NCI-H1105 (cell line): Measurements from ENCODE around the gene CCSER1.

Source experiments
- DNase-seq: peaks from one replicate; lab custom pipeline; 2025; lab: John Stamatoyannopoulos, UW

Gene CCSER1

DNA sequence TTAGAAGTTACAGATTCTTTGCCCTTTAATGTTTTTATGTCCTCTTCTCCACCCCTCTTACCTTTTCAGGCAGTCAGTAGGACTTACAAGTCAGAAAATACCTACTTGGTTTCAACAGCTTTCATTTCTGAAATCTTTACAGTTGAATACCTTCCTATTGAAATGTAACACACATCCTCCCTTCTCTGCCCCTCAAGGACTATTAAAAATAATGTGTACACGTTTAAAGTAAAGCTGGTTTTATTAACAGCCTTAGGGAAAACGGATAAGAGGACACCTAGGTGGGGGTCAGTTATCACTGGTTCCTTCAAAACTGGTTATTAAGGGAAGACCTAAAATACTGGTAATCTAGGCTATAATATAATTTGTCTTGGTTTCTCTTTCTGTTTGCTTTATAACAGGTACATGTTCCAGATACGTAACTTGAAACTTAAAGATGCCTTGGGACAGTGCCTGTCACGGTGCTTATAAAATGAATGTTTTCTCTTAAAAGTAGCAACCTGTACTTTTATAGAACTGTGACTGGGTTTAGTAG lies 1.8 kb downstream of the CCSER1 start:
- DNase-seq = no peak

DNA sequence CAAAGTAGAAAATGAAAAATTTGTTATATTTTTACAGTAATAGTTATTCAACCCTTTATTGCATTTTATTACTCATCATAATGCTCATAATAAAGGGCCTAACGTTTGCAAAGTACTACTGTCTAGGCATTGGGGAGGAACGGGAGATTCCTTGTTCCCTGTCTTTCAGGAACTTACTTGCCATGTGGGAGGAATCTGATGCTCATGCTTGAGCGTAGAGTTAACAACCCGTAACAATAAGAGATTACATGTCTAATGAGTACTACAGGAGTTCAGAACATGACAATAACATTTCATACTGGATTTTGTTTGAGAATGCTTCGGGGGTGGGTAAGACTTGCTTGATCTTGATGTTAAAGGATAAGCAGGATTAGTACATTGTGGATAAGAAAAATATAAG lies 2.9 kb downstream of the CCSER1 start:
- DNase-seq = no peak

DNA sequence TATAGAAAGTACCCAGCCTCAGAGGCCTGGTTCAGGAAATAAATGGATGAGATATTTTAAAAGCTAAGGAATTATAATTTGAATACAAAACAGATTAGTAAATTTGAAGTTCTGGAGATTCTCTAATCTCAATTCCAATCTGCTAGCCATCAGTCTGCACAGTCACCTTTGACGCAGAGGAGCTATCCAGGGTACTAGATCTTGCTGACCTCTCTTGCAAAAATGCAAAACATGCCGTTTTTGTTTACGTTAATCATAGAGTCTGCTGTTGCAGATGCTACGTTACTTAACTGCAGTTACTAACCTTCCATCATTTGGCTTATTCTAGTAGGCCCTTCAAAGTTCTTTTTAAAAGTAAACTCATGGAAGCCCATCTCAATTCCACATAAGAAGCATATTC lies 10.4 kb downstream of the CCSER1 start:
- no peak for DNase-seq

DNA sequence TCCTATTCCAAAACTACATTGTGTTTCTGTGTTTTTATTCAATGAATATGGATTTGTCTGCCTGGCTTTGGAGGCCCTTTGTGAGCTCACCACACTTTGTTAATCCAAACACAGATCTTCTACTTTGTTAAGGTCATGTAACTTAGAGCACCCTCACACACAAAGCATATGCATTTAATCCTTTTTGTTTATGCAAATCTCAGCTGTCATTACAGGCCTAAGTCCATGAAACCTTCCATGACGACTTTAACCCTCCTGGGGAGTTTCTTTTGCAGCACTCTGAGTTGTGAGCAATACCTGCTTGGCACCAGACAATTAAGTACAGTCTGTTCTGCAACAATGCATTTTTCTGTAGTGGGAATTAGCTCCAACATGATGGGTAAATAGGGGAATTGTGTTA lies 14.9 kb downstream of the CCSER1 start:
- DNase-seq = no peak

DNA sequence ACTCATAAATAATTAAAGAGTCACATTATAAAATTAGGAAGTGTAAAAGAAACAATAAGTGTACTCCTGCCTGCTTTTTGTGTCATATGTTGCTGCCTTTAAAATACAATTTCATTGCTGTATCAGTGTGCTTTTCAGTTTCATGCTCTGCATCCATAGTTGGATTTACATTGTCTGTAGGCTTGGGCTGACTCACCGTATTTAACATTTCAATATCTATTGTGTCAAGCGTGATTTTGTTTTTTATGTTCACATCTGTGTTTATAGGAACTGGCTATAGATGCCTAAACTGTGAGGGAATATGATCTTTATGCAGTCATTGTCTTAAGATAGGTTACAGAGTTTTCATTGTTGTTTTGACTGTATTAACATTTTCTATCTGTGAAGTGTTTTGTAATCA lies 18.1 kb downstream of the CCSER1 start:
- no peak for DNase-seq

DNA sequence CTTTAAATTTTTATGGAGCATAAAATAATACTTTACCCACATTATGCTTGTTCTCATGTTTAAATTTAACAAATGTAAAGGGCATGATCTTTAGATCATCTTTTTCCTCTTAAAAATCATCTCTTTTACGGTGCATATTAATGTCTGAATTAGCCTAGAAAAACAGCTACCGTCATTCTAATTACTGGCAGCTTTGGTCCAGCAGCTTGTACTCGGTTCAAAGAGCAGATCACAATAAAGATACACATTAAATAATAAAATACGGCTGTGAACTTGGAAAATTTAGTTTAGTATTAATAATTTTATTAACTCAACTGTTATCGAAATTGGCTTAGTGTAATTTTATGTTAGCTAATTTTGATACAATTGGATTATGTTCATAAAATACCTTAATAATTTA lies 19.1 kb downstream of the CCSER1 start:
- DNase-seq = no peak

DNA sequence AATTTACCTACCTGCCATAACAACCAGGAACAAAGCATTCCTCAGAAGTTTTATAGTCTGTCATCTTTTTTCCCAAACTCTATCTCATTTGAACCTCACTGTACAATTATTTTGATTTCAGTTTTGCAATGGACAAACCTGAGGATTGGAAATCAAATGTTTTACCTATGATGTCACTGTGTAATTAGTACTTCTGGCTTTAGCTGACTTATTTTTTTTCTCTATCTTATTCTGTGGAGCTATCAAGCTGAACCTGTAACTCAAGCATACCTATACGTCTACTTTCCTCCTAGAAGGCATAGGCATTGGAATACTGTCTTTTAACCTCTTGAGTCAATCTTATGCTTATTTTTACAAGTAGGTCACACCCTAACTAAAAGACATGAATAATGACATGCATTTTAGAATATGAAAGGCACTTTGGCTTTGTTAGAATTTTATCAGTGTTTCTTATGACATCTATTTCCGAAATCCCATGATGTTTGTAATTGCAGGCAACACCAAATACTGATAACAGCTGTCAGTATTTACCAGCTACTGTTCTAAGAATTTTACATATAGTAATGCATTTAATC lies 21.5 kb downstream of the CCSER1 start:
- DNase-seq = no peak

DNA sequence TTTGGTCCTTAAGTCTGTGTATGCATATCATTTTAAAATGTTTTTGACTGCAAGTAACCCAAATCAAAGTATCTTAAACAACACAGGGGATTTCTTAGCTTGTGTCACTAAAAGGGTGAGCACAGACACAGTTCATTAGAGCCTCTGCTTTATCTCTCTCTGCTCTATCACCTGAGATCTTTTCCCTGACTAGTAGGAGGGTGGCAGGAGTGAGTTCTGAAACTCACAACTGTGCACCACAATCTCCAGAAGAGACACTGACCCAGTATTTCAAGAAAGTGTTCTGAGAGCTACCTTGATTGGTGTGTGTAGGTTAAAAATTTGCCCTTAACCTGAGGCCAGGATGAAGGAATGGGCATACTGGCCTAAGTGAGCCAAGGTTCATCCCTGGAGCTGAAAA lies 24.8 kb downstream of the CCSER1 start:
- DNase-seq = no peak

DNA sequence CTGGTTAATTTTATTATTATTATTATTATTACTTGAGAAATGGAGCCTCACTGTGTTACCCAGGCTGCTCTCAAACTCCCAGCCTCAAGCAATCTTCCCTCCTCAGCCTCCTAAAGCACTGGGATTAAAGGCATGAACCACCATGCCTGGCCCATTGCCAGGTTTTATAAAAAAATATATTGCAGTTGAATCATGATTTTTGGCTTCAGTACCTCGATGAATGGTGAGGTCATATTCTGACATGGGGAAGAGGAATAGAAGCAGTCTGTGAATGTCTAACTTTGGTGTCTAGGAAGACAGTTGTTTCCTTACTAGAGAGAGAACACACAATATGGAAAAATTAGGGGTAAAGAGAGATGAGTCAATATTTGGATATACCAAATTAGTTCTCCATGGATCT lies 32.0 kb downstream of the CCSER1 start:
- no peak for DNase-seq

DNA sequence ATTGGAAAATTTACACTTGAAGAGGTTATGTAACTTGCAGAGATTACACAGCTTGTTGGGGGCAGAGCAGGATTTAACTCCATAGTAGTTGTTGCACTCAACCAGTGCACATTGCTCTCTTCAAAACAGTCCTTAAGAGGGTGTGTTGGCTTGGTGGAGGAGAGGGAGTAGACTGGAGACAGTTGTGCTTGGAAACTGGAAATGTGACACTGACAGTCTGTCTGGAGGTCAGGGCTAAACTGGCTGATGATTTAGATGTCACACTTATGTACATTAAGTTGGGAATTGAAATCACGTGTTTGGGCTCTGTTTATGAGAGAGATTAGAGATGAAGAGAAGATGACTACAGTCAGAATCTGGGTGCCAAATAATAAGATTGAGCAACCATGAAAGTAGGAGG lies 32.9 kb downstream of the CCSER1 start:
- no peak for DNase-seq

DNA sequence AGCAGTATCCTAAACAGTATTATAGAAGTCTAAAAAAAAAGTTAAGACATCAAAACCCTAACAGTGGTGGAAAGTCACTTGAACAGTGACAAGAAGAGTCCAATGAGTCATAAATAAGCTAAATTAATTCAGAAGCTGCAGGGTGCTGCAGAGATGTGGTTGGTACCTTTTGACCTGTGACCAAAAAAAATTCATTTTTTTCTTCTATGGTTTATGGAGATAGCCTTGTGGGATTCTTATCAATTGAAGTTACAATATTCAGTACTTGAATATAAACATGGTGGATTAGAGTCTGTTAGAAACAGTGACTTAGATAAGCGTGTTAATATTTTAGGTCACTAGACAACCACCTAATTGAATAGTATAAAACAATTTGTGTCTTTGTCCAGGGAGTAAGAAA lies 35.4 kb downstream of the CCSER1 start:
- no peak for DNase-seq

DNA sequence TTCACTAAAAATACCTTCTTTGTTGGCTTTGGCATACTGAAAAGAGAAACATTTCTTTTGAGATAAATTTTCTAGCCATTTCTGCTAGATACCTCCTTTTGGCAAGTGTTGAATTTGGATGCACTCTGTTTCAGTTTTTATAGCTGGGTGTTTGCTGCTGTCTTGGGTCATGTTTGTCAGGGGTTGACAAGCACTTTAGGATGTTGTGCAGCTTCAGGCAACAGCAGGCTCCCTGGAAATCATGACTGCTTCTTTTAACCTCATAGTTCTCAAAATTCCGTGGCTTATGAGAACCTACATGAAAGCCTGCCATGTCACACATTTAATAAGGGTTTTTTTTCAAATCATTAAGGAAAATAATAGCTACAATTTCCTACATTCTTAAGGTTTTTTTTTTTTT lies 36.7 kb downstream of the CCSER1 start:
- no peak for DNase-seq

DNA sequence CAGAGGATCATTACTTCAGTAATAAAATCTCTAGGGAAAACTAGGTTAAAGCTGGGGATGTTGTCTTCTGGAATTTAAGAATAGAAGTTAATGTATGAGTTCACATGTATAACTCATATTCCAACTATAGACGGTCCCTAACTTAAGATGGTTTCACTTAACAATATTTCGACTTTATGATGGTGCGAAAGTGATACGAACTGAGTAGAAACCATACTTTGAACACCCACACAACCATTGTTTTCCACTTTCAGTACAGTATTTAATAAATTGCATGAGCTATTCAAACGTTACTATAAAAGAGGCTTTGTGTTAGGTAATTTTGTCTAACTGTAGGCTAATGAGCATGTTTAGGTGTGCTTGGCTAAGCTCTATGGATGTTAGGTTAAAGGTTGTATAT lies 38.7 kb downstream of the CCSER1 start:
- DNase-seq = no peak

DNA sequence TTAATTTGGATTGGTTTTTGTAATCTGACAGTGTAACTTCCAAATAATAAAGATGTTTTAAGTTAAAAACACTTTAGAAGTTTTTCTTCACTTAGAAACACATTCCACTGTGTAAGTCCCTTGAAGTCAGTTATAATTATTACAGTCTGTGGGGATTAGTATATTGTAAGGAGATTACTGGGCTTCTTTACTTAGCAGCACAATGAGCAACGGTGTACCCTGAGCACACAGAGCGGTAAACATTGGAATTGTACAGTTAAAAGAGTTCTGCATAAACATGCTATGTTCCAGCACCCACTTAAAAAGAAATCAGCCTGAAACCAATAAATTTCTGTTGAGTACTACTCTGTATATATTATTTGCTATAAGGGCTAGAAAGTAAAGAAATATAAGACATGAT lies 44.3 kb downstream of the CCSER1 start:
- DNase-seq = no peak

DNA sequence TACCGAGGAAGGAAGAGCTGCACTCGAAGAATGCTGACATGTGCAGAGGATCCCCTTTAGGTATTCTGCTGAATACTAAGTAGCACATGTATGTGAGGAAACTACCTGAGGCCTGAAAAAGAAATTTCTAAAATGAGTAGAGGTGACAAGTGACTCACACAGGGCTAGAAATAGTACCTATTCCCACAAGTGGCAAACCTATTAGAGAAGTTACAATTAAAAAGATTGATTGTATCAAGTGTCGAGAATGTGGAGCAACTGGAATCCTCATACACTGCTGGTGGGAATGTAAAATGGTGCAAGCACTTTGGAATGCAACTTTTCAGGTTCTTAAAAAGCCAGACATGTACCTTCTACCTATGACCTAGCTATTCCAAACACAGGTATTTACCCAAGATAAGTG lies 47.4 kb downstream of the CCSER1 start:
- no peak for DNase-seq

DNA sequence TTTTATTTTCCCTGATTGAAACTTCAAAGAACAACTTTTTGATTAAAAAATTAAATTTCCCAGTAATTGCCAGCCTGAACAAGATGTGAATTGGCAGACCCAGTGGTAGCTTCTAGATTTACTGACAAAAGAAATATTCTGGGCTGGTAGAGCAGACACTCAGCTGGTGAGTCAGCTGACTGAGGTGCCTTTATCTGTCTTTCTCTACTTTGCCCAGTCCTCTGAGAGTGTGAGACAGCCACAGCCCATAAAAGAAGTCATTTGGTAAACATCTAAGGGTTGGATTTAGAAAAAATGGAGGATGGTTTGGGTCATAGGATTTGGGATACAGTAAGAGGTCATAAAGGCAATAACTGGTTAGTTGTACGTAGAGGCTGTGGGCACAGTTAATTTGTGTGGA lies 54.5 kb downstream of the CCSER1 start:
- no peak for DNase-seq

DNA sequence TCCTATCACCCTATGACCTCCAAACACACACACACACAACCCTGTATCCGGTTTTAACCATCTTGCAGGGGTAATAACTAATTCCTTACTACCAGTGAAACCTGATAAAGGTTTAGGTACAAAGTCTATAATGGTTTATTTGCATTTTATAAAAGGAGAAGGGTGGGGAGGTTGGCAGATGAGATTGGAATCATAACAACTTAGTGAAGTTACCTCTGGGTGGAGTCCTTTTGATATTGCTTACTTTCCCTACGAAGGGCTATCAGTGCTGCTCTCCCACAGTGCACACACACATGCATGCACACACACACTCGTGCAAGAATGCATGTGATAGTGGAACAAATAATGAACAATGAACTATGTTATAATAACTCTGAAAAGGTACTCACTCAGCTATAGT lies 56.1 kb downstream of the CCSER1 start:
- DNase-seq = no peak

DNA sequence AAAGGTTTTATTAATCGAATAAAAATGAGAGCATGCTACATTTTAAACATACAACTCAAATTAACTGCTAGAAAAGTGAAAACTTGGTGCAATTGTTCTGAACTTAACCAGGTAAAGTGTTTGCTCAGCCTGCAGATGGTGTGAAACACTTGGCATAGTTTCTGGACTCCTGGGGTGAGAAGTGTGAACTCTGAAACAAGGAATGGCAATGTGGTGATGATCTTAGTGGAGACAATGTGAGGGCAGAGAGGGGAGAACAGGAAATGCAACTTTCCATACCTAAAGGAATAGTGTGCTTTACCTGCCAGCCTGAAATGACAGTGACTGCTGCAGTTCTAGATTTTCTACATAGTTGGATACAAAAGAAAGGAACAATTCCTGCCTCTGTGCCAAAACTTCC lies 57.4 kb downstream of the CCSER1 start:
- no peak for DNase-seq

DNA sequence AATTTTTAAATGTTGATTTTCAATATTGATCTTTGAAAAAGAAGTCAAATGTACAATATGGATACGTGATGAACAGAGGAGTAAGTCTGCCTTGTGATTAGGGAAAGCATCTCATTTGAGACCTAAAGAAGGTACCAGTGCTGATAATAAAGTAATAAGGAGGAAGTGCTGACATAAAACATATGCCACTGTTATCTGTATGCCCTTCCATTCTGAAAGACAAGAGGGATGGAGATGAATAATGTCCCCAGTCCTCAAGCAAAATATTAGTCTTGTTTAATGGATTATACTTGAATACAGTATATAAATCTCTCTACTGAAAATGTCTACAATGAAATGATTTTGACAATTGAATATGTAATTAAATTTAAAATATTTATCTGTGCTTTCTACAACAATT lies 58.2 kb downstream of the CCSER1 start:
- no peak for DNase-seq

DNA sequence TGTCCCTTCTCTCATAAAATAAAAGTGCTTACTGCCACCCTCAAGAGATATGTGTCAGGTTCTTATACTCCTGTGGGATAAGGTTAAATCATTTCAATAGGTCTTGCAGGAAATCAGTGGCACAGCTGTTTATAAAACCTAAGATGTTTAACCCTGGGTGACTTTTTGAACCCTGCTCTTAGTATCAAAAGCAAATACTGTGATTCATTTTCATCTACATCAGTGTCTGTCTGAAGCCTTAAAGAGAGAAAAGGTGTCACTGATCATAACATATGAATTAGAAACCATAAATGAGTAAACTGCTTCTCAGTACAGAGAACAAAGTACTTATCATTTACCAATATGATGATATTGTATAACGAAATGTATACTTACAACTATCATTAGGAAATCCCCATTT lies 59.0 kb downstream of the CCSER1 start:
- no peak for DNase-seq

DNA sequence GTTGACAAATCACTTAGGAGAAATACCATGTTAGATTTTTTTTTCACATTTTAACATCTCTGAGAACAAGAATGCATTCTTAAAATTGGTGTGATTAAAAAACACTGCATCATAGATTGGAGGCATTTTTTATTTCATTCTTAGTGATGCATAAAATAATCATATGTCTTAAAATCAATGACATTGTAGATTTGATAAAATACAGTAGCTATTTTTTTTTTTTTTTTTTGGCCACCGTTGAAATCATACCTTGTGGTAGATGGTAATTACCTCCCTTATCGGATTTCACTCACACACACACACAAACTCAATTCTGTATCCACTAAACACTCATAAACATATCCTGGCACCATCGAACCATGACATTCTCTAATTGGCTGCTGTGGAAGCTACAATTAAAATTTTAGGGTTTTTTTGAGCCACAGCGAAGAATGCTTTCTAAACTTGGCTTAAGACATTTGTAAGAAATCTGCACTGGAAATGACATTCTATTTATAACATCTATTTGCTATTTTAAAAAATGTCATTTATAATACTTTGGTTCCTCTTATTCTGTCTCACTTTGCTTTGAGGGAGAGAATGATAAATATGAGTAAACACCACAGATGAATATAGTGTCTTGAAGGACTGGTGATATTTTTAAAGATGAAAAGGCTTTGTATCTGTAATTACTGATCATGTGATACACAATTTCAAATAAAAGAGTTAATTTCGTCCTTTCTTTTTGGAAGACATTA lies 60.1 kb downstream of the CCSER1 start:
- DNase-seq = peak; percentile 62

DNA sequence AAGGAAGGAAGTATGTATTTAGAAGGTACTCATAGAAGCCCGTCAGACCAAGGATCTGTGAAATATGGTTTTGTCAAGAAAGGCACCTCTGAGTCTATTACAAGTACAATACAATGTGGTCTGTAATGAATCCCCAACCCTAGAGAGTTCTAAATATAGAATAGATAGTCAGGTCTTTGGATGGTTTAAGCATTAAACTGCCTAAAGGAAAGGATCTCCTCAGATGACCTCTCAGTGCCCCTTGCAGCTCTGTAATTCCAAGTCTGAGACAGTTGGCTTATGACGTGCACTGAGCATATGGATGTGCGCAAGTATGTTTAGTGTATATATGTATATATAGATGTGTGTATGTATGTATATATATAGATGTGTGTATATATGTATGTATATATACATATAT lies 62.0 kb downstream of the CCSER1 start:
- DNase-seq = no peak

DNA sequence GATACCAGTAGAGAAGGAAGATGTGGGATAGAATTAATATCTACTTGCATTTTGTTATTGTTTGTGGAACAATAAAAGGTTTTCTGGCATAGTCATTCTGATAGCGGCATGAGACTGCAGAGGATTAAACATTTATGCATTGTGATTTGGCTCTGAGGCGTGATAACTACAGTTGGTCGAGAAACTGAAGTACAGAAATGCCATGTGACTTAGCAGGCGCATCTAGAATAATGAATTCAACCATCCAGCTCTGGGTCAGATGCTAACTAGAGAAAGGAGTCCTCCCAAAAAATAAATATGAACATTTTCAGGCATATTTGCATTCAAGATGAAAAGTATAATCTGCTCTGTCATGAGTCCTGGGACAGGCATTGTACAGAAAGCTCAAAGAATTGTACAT lies 62.8 kb downstream of the CCSER1 start:
- no peak for DNase-seq

DNA sequence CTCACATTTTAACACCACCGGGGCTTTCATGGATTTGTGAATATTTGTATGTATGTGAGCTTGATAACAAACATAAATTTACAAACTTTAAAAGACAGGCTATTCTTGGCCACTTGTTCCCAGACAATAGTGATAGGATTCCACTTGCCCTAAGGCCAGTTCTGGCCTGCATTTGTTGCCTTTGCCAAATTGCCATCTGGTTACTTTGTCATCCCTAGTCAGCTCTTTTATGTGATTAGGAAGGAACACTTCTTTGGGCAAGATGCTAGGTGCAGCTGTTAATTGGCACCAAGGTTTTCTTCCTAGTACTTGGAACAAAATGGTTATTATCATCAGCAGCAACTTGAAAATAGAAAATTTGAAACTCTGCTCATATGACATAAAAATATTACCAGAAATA lies 63.3 kb downstream of the CCSER1 start:
- no peak for DNase-seq
